Loucy (cell line): ENCODE results near the gene HMCN1.

Source experiments
- H2AFZ ChIP-seq: fragments of 200-600 bp; sonication (generic); 2 replicates; pipeline ENCODE4 v1.6.0; 2016; ENCODE audit warnings: antibody characterized with exemption, mild to moderate bottlenecking, low read length, moderate library complexity
- H3F3A ChIP-seq: fragments of 200-600 bp; 2 replicates; pipeline ENCODE4 v1.6.0; 2016; ENCODE audit warnings: antibody characterized with exemption, low read depth, mild to moderate bottlenecking
- H3K27me3 ChIP-seq: fragments of 200-600 bp; sonication (generic); 2 replicates; pipeline ENCODE4 v1.6.1; 2014; ENCODE audit warnings: low read length, mild to moderate bottlenecking; ENCODE audit not compliant: insufficient read depth, poor library complexity, severe bottlenecking
- H3K36me3 ChIP-seq: fragments of 200-600 bp; sonication (generic); 2 replicates; pipeline ENCODE4 v1.6.1; 2016; ENCODE audit warnings: low read length; ENCODE audit not compliant: insufficient read depth
- H3K4me1 ChIP-seq: fragments of 200-600 bp; sonication (generic); 2 replicates; pipeline ENCODE4 v1.5.1; 2014; ENCODE audit warnings: low read length, mild to moderate bottlenecking; ENCODE audit not compliant: insufficient read depth, poor library complexity, severe bottlenecking
- H3K4me2 ChIP-seq: fragments of 200-600 bp; sonication (generic); 2 replicates; pipeline ENCODE4 v1.6.0; 2014; ENCODE audit warnings: antibody characterized with exemption, low read length, low read depth, mild to moderate bottlenecking; ENCODE audit not compliant: poor library complexity, severe bottlenecking
- H3K4me3 ChIP-seq: fragments of 200-600 bp; sonication (generic); 2 replicates; pipeline ENCODE4 v1.5.1; 2014; ENCODE audit warnings: low read length, mild to moderate bottlenecking, mixed read lengths; ENCODE audit not compliant: poor library complexity, severe bottlenecking
- H3K79me2 ChIP-seq: fragments of 200-600 bp; sonication (generic); 2 replicates; pipeline ENCODE4 v1.6.1; 2014; ENCODE audit warnings: low read length; ENCODE audit not compliant: insufficient read depth
- H3K9ac ChIP-seq: fragments of 200-600 bp; sonication (generic); 2 replicates; pipeline ENCODE4 v1.6.0; 2014; ENCODE audit warnings: mild to moderate bottlenecking, low read depth, low read length, moderate library complexity; ENCODE audit not compliant: poor library complexity, severe bottlenecking
- H3K9me2 ChIP-seq: fragments of 200-600 bp; sonication (generic); replicated peaks from 2 replicates; pipeline ENCODE4 v1.6.1; 2016; ENCODE audit warnings: low read depth, low read length, mixed read lengths
- H3K9me3 ChIP-seq: fragments of 200-600 bp; sonication (generic); 2 replicates; pipeline ENCODE4 v1.6.1; 2014; ENCODE audit warnings: mild to moderate bottlenecking, antibody characterized with exemption, low read length, low read depth; ENCODE audit not compliant: insufficient read depth
- H4K20me1 ChIP-seq: fragments of 200-600 bp; sonication (generic); 2 replicates; pipeline ENCODE4 v1.6.0; 2014; ENCODE audit warnings: antibody characterized with exemption, low read length, mild to moderate bottlenecking; ENCODE audit not compliant: insufficient read depth, poor library complexity, severe bottlenecking
- EZH2phosphoT487 ChIP-seq: fragments of 200-600 bp; IDR thresholded peaks from 2 replicates; pipeline ENCODE4 v1.6.1; 2018; ENCODE audit warnings: antibody characterized with exemption, mild to moderate bottlenecking, moderate library complexity, borderline replicate concordance
- TF ChIP-seq, protein P1 (sequence below): fragments of 200-600 bp; sonication (generic); conservative IDR thresholded peaks from 2 replicates; pipeline ENCODE4 v1.5.1; 2014; ENCODE audit warnings: mild to moderate bottlenecking, antibody characterized with exemption, low read length

HMCN1 gene

DNA sequence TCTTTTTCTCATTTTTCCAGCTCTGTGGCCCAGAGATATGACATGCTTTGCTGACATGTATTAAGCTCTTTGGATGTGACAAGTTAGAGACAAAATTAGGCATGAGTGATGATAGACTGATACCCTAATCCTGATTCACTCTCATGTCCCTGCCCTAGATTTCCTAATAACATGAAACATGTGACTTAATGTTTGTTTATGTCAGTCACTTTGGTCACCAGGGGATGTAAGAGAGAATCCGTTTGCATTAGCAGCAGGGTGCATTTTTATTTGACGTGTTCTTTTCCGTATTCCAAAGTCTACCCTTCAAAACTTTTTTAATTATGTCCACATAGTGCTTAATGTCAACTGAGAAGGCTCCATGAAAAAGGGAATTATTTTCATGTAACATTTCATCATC is 192.4 kb downstream of the HMCN1 start:
- Histone ChIP-seq H3K79me2 (no peaks in the 10 kb centered on the region), H3F3A (no peaks in the 10 kb centered on the region), H4K20me1 (no peaks in the 10 kb centered on the region), H3K4me2 (no peak overlapping the region), H3K27me3 (no peaks in the 10 kb centered on the region), H3K9me3 (no peaks in the 10 kb centered on the region), H3K36me3 (no peaks in the 10 kb centered on the region), H3K4me1 (no peaks in the 10 kb centered on the region), H3K4me3 (no peak overlapping the region), H2AFZ (no peak overlapping the region), H3K9ac (no peak overlapping the region), H3K9me2 (no peaks in the 10 kb centered on the region)
- TF ChIP-seq EZH2phosphoT487, result no peak
- TF ChIP-seq, protein P1, sequence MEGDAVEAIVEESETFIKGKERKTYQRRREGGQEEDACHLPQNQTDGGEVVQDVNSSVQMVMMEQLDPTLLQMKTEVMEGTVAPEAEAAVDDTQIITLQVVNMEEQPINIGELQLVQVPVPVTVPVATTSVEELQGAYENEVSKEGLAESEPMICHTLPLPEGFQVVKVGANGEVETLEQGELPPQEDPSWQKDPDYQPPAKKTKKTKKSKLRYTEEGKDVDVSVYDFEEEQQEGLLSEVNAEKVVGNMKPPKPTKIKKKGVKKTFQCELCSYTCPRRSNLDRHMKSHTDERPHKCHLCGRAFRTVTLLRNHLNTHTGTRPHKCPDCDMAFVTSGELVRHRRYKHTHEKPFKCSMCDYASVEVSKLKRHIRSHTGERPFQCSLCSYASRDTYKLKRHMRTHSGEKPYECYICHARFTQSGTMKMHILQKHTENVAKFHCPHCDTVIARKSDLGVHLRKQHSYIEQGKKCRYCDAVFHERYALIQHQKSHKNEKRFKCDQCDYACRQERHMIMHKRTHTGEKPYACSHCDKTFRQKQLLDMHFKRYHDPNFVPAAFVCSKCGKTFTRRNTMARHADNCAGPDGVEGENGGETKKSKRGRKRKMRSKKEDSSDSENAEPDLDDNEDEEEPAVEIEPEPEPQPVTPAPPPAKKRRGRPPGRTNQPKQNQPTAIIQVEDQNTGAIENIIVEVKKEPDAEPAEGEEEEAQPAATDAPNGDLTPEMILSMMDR, result no peak

DNA sequence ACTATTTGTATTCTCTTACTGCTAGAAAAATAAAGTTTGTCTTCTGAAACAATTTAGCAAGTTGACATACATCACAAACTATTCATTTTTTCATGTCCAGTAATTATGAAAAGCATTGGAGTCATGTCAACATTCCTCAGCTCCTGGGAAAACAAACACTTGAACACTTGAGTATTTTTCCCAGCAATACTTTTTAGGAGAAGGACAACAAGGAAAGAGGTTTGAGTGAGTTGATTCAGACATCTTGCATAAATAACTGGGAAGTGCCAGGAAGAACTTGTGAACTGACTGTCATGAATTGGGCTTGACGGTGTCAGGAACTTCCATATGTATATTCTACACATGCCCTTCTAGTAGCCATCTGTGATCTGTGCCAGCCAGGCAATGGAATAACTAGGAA is 195.6 kb downstream of the HMCN1 start:
- Histone ChIP-seq H4K20me1 (no peaks in the 10 kb centered on the region), H3F3A (no peaks in the 10 kb centered on the region), H3K4me3 (no peak overlapping the region), H3K9me2 (no peaks in the 10 kb centered on the region), H3K4me1 (no peaks in the 10 kb centered on the region), H3K36me3 (no peaks in the 10 kb centered on the region), H3K9ac (no peak overlapping the region), H3K79me2 (no peaks in the 10 kb centered on the region), H2AFZ (no peak overlapping the region), H3K27me3 (no peaks in the 10 kb centered on the region), H3K4me2 (no peak overlapping the region), H3K9me3 (no peaks in the 10 kb centered on the region)
- TF ChIP-seq EZH2phosphoT487, result no peak
- TF ChIP-seq, protein P1, result no peak

DNA sequence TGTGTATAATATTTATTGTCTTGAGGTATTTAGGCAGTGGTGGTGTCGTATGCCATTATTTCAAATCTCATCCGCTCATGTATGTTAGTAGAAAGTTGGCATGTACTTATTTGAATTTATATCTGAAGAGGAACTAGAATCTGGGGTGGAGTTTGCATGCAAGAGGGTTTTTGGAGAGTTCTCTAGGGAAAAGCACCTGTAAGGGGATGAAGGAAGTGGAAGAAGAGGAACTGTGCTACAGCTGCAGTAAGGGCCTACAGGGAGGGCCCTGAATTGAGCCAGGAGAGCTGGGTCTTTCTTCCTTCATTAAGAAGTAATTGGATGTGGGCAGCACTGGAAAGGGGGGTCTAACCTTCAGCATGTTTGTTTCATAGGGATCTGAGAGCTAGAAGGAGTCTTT is 197.2 kb downstream of the HMCN1 start:
- H3K9me2 ChIP-seq, result no peaks in the 10 kb centered on the region; the same call in 1 of the 2 replicates
- H3K4me1 ChIP-seq, result no peaks in the 10 kb centered on the region
- no peak overlapping the region for H3K9ac ChIP-seq
- H3K4me2 ChIP-seq, result no peak overlapping the region
- H4K20me1 ChIP-seq, result no peaks in the 10 kb centered on the region
- no peaks in the 10 kb centered on the region for H3F3A ChIP-seq
- no peak overlapping the region for H3K4me3 ChIP-seq
- no peaks in the 10 kb centered on the region for H3K36me3 ChIP-seq
- no peaks in the 10 kb centered on the region for H3K9me3 ChIP-seq
- no peak for TF ChIP-seq EZH2phosphoT487
- TF ChIP-seq, protein P1, result no peak
- H2AFZ ChIP-seq, result no peak overlapping the region
- H3K27me3 ChIP-seq, result no peaks in the 10 kb centered on the region
- no peaks in the 10 kb centered on the region for H3K79me2 ChIP-seq
